Left lung (tissue), 10 donors: ENCODE measurements around the gene ARHGAP10. TPM values are rescaled to one million over a fixed set of nuclear protein-coding genes. Genes with fewer than 3 reads are reported as not detected.
A peak's percentile ranks its signal among the peaks of the same experiment; 100 is the strongest.

Experiments
- ATAC-seq: fragments of 200-7000 bp; cut with Tn5 transposase; one replicate; pipeline ENCODE4 v1.9.1; 2020; ENCODE audit warnings: moderate library complexity
- DNase-seq, 4 donors: peaks; one replicate each; pipeline ENCODE4 v3.0.0-alpha.2; 2013 to 2020
- H3K27ac ChIP-seq, 2 donors: fragments of 200-600 bp; sonication (generic) in 1 of 2; one replicate each; pipeline versions ENCODE4 v1.5.0 to v1.8.0; 2020 to 2021
- H3K27me3 ChIP-seq, 2 donors: fragments of 200-600 bp; sonication (generic) in 1 of 2; one replicate each; pipeline versions ENCODE4 v1.5.0 to v1.8.0; 2020 to 2021
- H3K36me3 ChIP-seq, 2 donors: fragments of 200-600 bp; sonication (generic) in 1 of 2; one replicate each; pipeline versions ENCODE4 v1.5.0 to v1.8.0; 2020 to 2021
- H3K4me1 ChIP-seq, 2 donors: fragments of 200-600 bp; one replicate each; pipeline ENCODE4 v1.8.0; 2021
- H3K4me3 ChIP-seq, 2 donors: fragments of 200-600 bp; sonication (generic) in 1 of 2; one replicate each; pipeline versions ENCODE4 v1.5.0 to v1.8.0; 2020 to 2021; ENCODE audit warnings: mild to moderate bottlenecking in 1 of 2
- H3K9me3 ChIP-seq, 2 donors: fragments of 200-600 bp; sonication (generic) in 1 of 2; one replicate each; pipeline versions ENCODE4 v1.5.0 to v1.8.0; 2020 to 2021
- intact Hi-C, 2 donors: fragments of 100-400 bp; cut with DNase I; formaldehyde crosslinking; loops; one replicate each; pipeline versions ENCODE4 v1.11.2 to v1.14.2; 2022
- polyA plus RNA-seq, 6 donors: library from polyadenylated mRNA; unstranded; fragments of 120-200 nt; gene quantifications; one replicate each; pipeline ENCODE4 v1.2.1, GENCODE V29; 2013; ENCODE audit not compliant: insufficient read length in 6 of 6
- total RNA-seq, 2 donors: library from RNA; stranded (reverse); fragmentation: NEBNext Ultra II Directional; extraction: Animal tissue kit (Norgen Biotek cat#: 25700); gene quantifications; one replicate each; pipeline ENCODE4 v1.2.1, GENCODE V29; 2021
- TF ChIP-seq, protein P1 (sequence below), 2 donors: fragments of 200-600 bp; sonication (generic) in 1 of 2; IDR thresholded peaks; one replicate each; pipeline versions ENCODE4 v1.5.0 to v1.8.0; 2021; ENCODE audit warnings: antibody characterized with exemption in 2 of 2
- donor health status: DM: no; HTN: yes; CAD: no.
- donor health status: DM: no; HTN: no; CAD: no.

The ARHGAP10 gene
- total and polyA plus RNA-seq, 8 donors, result 11.6 to 25.4 (median 14.2) TPM

DNA sequence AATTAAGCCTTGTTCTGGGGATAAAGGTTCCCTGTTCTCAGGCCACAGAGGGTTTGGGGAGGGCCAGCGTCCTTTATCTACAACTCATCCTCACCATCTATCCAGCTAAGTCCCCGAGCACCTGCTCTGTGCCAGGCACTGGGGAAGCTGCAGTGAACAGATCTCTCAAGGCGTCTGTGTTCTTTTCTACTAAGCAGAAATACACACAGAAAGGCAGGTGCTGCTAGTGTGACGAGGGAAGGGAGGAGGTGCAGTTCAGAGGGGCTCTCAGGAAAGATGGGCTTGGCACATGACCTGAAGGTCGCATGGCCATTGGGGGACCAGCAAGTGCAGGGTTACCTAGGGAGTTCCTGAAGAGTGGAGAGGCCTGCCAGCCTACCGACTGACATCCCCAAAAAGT, 358.1 kb downstream of the ARHGAP10 start:
- ATAC-seq, result no peak
- H3K27ac ChIP-seq, result no peak overlapping the region
- no peaks in the 10 kb centered on the region for H3K9me3 ChIP-seq
- H3K4me1 ChIP-seq, result no peaks in the 10 kb centered on the region
- DNase-seq, result no peak
- TF ChIP-seq, protein P1, sequence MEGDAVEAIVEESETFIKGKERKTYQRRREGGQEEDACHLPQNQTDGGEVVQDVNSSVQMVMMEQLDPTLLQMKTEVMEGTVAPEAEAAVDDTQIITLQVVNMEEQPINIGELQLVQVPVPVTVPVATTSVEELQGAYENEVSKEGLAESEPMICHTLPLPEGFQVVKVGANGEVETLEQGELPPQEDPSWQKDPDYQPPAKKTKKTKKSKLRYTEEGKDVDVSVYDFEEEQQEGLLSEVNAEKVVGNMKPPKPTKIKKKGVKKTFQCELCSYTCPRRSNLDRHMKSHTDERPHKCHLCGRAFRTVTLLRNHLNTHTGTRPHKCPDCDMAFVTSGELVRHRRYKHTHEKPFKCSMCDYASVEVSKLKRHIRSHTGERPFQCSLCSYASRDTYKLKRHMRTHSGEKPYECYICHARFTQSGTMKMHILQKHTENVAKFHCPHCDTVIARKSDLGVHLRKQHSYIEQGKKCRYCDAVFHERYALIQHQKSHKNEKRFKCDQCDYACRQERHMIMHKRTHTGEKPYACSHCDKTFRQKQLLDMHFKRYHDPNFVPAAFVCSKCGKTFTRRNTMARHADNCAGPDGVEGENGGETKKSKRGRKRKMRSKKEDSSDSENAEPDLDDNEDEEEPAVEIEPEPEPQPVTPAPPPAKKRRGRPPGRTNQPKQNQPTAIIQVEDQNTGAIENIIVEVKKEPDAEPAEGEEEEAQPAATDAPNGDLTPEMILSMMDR (IDR thresholded peaks at IDR 0.05), result no peak
- no peaks in the 10 kb centered on the region for H3K36me3 ChIP-seq
- no peak overlapping the region for H3K4me3 ChIP-seq
- no peaks in the 10 kb centered on the region for H3K27me3 ChIP-seq
- intact Hi-C loops, result no loop called here

DNA sequence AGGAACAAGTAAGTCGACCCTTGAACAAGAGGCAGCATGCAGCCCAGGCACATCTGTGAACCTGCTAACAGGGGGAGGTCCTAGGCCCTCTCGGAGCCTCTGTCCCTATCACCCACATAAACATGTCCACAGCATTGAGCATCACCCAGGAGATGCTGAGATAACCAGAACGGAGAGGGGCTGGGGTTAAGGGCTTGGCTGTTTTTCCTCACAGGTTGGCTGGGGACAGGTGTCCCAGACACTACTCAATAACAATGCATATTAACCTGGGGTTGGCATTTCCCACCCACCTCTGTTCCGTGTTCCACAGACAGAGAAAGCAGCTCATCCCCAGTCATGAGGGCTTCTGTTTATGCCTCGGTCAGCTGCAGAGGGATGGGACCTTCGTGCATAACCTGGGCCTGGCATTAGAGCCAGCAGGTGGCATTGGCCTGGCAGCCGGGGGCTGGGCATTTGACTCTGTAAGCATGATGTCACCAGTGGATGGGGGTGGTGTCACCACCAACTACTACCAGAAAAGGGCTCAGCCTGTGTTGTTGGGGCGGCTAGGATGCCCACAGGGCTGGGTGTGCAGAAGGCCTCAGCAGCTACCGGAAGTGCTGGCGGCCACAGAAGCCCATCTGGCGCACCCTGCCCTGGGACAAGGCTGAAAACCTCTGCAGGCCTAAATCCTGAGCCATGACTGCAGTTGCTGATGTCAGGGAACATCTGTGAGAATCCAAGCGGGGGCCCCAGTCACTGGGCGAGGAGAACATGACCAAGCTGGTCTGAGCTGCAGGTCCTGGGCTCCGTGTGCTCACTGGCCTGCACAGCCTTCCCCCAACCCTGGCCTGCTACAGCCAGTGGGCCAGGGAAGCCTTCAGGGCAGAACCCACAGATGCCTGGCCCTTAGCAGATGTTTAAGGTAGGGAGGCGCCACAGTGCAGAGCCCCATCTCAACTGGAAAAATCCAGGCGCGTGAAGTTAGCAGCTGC, 358.9 kb downstream of the ARHGAP10 start:
- TF ChIP-seq, protein P1 (IDR thresholded peaks at IDR 0.05), result no peak
- ATAC-seq, result no peak
- DNase-seq, result peak in 1 of 4 donors; percentile 49
- H3K4me3 ChIP-seq, result no peak overlapping the region
- intact Hi-C loops, result no loop called here
- no peak overlapping the region for H3K27ac ChIP-seq
- H3K4me1 ChIP-seq, result no peaks in the 10 kb centered on the region
- no peaks in the 10 kb centered on the region for H3K9me3 ChIP-seq
- no peaks in the 10 kb centered on the region for H3K27me3 ChIP-seq
- H3K36me3 ChIP-seq, result no peaks in the 10 kb centered on the region

- DNase-seq (no peak), ATAC-seq (no peak)
- TF ChIP-seq, protein P1 (IDR thresholded peaks at IDR 0.05), result no peak
- Histone ChIP-seq H3K27ac (no peak overlapping the region), H3K27me3 (no peaks in the 10 kb centered on the region), H3K4me3 (no peak overlapping the region), H3K36me3 (no peaks in the 10 kb centered on the region), H3K9me3 (no peaks in the 10 kb centered on the region), H3K4me1 (no peaks in the 10 kb centered on the region)
- intact Hi-C loops, result no loop called here
Measured at GRCh38 chr4:148091896-148092295, 360.0 kb downstream of the ARHGAP10 start.

DNA sequence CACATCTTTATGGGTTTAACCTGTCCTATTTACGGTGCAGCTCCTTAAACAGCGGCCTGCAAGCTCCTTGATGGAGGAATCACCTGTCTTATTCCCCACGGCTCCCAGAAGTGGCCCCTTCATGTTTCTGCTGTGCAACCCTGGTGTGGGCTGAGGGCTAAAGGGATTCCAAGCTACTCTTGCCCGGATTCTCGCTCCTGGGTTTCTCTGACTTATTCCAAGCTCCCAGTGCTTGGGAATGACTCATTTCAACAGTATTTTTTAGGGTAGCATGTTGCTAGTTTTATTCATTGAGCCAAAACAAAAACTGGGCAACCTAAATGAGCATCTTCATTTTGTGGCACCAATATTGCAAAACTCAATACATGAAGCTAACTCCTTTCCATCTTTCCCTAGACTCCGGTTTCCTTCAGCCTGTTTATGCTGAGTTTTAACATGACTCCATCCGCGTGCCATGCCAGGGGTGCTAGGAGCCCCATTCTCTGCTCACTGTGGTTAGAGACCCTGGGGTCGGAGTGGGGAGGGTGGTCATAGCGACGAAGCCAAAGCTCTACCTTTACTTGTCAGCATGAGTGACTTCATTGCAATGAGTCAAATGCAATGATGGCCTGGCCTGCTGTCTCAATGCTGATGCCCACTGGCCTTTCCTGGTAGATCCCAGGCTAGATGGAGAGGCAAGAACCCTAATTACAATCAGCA, 360.6 kb downstream of the ARHGAP10 start:
- Histone ChIP-seq H3K4me3 (no peak overlapping the region), H3K27ac (no peak overlapping the region), H3K27me3 (no peaks in the 10 kb centered on the region), H3K36me3 (no peaks in the 10 kb centered on the region), H3K4me1 (no peaks in the 10 kb centered on the region), H3K9me3 (no peaks in the 10 kb centered on the region)
- intact Hi-C loops, result no loop called here
- DNase-seq (no peak), ATAC-seq (no peak)
- TF ChIP-seq, protein P1 (IDR thresholded peaks at IDR 0.05), result no peak

- H3K9me3 ChIP-seq, result no peaks in the 10 kb centered on the region
- DNase-seq, result no peak
- intact Hi-C loops, result no loop called here
- ATAC-seq, result no peak
- TF ChIP-seq, protein P1 (IDR thresholded peaks at IDR 0.05), result no peak
- no peaks in the 10 kb centered on the region for H3K36me3 ChIP-seq
- H3K4me1 ChIP-seq, result no peaks in the 10 kb centered on the region
- H3K27ac ChIP-seq, result no peak overlapping the region
- H3K4me3 ChIP-seq, result no peak overlapping the region
- no peaks in the 10 kb centered on the region for H3K27me3 ChIP-seq
Measured at GRCh38 chr4:148093065-148093464, 361.2 kb downstream of the ARHGAP10 start.
